NK-92 treated with Interleukin-12 subunit alpha and Interleukin-12 subunit beta, amount 100 ng/mL, for 24 hours (cell line): Measurements from ENCODE around the gene YWHAE.
A peak's percentile ranks its signal among the peaks of the same experiment; 100 is the strongest.
"Not testable (repeated sequence)": the region's sequence is repeated elsewhere in the genome, so short reads cannot be mapped to it uniquely, and the experiment has no call there.

ENCODE experiments used
- DNase-seq: peaks from one replicate; lab custom pipeline; 2025; lab: John Stamatoyannopoulos, UW

Gene YWHAE

DNA sequence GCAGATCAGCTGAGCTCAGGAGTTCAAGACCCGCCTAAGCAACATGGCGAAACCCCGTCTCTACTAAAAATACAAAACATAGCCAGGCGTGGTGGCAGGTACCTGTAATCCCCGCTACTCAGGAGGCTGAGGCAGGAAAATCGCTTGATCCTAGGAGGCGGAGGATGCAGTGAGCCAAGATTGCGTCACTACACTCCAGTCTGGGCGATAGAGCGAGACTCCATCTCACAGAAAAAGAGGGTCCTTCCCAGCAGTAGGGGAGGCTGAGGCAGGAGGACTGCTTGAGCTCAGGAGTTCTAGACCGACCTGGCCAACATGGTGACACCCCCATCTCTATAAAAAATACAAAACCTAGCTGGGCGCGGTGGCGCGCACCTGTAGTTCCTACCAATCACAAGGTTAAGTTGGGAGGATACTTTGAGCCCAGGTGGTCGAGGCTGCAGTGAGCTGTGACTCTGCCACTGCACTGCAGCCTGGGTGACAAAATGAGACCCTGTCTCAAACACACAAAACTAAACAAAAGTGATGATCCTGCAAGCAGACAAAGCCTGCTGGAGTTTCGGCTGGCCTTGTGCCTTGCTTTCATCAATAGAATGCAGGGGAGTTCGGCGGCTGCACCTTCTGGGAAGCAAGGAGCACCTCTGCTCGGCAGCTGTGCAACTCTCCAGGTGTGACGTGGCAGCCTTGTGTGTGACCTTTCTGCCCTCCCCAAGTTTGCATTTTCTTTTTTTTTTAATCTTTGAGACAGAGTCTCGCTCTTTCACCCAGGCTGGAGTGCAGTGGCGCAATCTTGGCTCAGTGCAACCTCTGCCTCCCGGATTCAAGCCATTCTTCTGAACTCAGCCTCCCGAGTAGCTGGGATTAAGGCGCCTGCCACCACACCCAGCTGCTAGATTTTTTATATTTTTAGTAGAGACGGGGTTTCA lies 12.4 kb upstream of the YWHAE start:
- DNase-seq = no peak

DNA sequence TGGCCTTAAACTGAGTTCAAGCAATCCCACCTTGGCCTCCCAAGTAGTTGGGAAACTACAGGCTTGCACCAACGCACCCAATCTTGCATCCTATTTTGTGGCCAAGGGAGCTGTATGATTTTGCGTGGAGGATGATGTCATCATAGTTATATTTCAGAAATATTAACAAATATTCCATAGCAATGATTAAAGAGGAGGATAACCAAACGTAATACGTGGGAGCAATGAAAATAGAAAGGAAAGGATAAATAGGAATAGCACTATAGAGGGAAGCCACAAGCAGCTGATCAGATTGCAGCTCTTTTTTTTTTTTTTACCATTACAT lies 2.2 kb upstream of the YWHAE start:
- DNase-seq = no peak

GRCh38 chr17:1398931-1399678 lies 917 bp downstream of the YWHAE start:
- peak; percentile 52 for DNase-seq

DNA sequence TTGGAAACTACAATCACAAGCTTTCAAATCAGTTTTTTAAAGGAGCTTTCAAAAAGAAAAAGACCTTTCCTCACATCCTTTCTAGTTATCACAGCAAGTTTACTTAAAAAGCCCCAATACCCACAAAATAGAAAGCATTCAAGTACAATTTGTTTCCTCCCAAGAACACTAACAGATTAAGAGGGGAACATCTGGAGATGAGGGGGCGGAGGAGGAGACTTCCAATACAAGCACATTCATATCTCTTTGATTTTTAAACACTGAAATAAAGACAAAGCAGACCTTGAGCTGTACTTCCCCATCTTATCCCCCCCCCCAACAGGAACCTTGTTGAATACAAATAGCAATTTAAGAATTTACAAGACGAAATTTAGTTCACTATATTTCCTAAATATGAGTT lies 2.0 kb downstream of the YWHAE start:
- DNase-seq = no peak

GRCh38 chr17:1395876-1396665 lies 4.0 kb downstream of the YWHAE start:
- not testable (repeated sequence) for DNase-seq

DNA sequence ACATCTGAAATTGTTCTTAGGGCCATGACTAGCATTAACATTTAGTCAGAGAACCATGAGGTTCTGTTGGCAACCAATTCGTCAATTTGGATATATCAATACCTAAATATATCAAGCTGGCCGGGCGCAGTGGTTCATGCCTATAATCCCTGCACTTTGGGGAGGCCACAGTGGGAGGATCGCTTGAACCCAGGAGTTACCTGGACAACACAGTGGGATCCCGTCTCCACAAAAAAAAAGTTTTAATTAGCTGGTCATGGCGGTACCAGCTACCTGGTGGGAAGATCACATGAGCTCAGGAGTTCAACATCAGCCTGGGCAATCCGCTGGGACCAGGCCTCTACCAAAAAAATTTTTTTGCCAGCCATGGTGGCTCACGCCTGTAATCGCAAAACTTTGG lies 8.4 kb downstream of the YWHAE start:
- no peak for DNase-seq

GRCh38 chr17:1390432-1391367 lies 9.3 kb downstream of the YWHAE start:
- no peak for DNase-seq

- DNase-seq = not testable (repeated sequence)
Measured at GRCh38 chr17:1387490-1388227, 12.4 kb downstream of the YWHAE start.

- not testable (repeated sequence) for DNase-seq
Measured at GRCh38 chr17:1386675-1387190, 13.3 kb downstream of the YWHAE start.

- DNase-seq = no peak
Measured at GRCh38 chr17:1386265-1386664, 13.8 kb downstream of the YWHAE start.

DNA sequence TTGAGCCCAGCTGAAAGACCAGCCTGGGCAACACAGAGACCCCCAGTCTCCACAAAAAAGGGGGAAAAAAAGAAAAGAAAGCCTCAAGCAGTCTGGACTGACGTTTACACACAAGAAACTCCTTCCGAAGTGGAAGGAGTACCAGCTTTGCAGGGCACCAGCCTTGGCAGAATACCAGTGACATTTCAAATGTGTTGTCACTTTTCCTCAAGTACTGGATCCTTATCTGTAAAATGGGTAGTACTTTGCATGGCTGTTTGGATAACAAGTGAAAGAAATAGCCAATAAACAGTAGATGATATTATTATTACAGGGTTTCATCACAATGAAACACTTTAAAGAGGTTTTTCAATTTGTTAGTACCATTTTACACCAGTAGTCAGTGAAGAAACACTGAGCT lies 14.2 kb downstream of the YWHAE start:
- no peak for DNase-seq

DNA sequence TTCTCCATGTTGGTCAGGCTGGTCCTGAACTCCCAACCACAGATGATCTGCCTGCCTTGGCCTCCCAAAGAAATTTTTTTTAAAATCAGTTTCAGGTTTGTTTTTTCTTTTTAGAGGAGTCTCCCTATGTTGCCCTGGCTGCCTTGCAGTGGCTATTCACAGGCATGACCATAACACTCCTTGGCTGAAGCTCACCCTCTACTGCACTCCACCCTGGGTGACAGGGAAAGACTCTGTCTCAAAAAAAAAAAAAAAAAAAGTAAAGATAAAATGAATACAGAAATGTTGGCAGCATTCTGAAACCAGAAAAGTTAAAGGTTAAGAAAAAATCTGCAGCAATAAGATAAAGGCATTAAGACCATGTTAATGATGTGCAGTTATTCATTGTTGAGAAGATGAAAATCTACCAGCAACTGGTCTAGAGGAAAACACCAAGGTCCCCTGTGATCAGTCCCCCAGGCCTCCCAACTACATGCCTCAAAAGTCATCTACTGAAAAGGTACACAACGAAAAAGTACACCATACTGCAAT lies 15.1 kb downstream of the YWHAE start:
- DNase-seq = no peak

DNA sequence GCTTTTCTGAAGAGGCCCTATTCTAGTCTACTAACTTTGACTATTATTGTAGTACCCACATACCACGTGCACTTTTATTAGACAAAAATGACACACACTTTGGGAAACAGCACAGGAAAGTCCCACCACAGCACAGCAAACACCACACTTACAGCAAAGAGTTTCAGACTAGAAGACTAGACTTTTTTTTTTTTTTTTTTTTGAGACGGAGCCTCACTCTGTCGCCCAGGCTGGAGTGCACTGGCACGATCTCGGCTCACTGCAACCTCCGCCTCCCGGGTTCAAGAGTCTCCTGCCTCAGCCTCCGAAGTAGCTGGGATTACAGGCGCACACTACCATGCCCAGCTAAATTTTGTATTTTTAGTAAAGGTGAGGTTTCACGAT lies 20.1 kb downstream of the YWHAE start:
- DNase-seq = no peak

GRCh38 chr17:1379208-1379929 lies 20.7 kb downstream of the YWHAE start:
- DNase-seq = no peak

DNA sequence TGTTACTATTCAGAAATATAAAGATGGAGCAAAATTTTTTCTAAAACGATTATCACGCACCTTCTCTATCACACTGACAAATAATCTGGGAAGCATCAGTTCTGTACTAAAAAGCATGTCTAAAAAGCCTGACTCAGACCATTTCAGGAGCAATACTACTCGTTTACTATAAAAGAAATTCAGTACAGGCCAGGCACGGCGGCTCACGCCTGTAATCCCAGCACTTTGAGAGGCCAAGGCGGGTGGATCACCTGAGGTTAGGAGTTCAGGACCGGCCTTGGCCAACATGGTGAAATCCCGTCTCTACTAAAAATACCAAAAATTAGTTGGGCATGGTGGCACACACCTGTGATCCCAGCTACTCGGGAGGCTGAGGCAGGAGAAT lies 21.6 kb downstream of the YWHAE start:
- not testable (repeated sequence) for DNase-seq

- no peak for DNase-seq
Measured at GRCh38 chr17:1377334-1377733, 22.7 kb downstream of the YWHAE start.

- DNase-seq = no peak
Measured at GRCh38 chr17:1376061-1376460, 24.0 kb downstream of the YWHAE start.

GRCh38 chr17:1375615-1376014 lies 24.4 kb downstream of the YWHAE start:
- no peak for DNase-seq

GRCh38 chr17:1374431-1375177 lies 25.4 kb downstream of the YWHAE start:
- DNase-seq = no peak
